T-helper 1 cell treated with Interleukin-12 subunit alpha and Interleukin-12 subunit beta and Interleukin-4 antibody, amounts not matched to agents 30 μg/mL and 1 μg/mL, for 36 hours (primary cell): ENCODE data around the gene SND1.

Experiments used
- H3K27ac Mint-ChIP-seq: one replicate; pipeline ENCODE4 v1.8.0; 2021; ENCODE audit warnings: mild to moderate bottlenecking, mixed read lengths
- H3K27me3 Mint-ChIP-seq: one replicate; pipeline ENCODE4 v1.8.0; 2021; ENCODE audit warnings: low read depth, mixed read lengths
- H3K36me3 Mint-ChIP-seq: one replicate; pipeline ENCODE4 v1.8.0; 2021; ENCODE audit warnings: low read depth, mixed read lengths
- H3K4me1 Mint-ChIP-seq: one replicate; pipeline ENCODE4 v1.8.0; 2021; ENCODE audit warnings: low read depth, mixed read lengths
- H3K4me3 Mint-ChIP-seq: one replicate; pipeline ENCODE4 v1.8.0; 2021; ENCODE audit warnings: mild to moderate bottlenecking, moderate library complexity, mixed read lengths
- H3K9me3 Mint-ChIP-seq: one replicate; pipeline ENCODE4 v1.8.0; 2021; ENCODE audit warnings: mixed read lengths

Gene SND1

DNA sequence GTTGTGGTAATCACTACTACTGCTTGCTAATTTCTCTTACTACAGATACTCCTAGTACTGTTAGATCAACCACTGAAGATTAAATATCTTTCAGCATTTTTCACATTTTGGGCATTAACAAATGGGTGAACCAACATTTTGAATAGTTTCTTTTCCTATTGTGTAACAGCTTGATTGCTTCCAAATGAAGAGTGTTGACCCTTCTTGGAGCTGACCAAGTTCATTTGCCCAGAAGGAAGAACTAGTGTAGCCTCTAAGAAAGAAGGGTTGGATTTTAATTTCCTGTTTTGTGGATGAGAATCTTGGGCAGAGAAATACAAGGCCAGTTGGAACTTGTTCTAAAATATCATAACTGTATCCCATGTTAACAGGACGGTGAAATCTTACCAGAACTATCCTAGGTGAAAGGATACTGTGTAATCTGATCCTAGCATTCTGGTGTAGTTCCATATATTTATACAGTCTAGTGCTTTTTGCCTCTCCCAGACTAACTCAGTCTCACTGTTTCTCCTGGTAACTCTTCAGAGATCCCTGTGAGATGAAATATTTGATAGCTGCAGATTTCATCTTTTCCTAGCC, 37.3 kb downstream of the SND1 start:
- no peak overlapping the region for H3K4me3 Mint-ChIP-seq
- no peaks in the 10 kb centered on the region for H3K27me3 Mint-ChIP-seq
- peaks cover 43% of the 10 kb centered on the region for H3K36me3 Mint-ChIP-seq
- peaks cover 25% of the 10 kb centered on the region for H3K4me1 Mint-ChIP-seq
- H3K9me3 Mint-ChIP-seq = no peaks in the 10 kb centered on the region
- no peak overlapping the region for H3K27ac Mint-ChIP-seq

DNA sequence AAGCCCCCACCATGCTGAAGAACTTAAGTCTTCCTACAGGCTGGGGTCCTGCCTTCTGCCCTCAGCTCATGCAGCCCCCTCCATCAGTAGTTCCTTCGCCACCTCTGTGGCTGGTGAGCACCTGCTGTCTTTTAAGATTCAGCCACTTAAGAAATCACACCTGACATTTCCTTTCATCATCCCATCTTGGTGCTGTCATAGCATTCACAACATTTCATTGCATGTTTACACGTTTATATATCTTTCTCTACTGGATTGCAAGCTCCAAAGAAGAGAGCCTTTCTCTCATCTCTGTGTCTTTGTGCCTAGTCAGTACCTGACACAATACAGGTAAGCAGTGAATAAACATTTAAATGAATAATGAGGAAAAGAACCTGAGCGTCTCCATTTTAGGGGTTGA, 38.3 kb downstream of the SND1 start:
- H3K27ac Mint-ChIP-seq = no peak overlapping the region
- H3K9me3 Mint-ChIP-seq = no peaks in the 10 kb centered on the region
- H3K27me3 Mint-ChIP-seq = no peaks in the 10 kb centered on the region
- no peak overlapping the region for H3K4me3 Mint-ChIP-seq
- peaks cover 50% of the 10 kb centered on the region for H3K36me3 Mint-ChIP-seq
- peaks cover 16% of the 10 kb centered on the region for H3K4me1 Mint-ChIP-seq

DNA sequence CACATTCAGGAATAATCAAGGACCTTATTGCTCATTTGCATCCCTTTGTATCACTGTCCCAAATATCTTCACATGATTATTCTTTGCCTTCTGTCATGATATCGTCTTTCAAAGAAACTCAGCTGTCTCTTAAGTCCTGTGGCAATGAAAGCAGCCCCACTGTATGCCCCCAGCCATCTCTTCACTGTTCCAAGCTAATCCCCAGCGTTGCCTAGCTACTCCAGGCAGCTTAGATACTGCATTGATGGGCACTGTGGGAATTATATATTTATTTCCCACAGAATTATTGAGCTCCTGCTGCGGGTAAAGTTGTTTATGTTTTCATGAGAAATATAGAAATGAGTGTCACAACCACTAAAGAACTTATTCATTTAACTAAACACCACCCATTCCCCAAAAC, 38.8 kb downstream of the SND1 start:
- Mint-ChIP-seq H3K4me3 (no peak overlapping the region), H3K9me3 (no peaks in the 10 kb centered on the region), H3K27me3 (no peaks in the 10 kb centered on the region), H3K27ac (no peak overlapping the region), H3K36me3 (peaks cover 55% of the 10 kb centered on the region), H3K4me1 (peaks cover 11% of the 10 kb centered on the region)

DNA sequence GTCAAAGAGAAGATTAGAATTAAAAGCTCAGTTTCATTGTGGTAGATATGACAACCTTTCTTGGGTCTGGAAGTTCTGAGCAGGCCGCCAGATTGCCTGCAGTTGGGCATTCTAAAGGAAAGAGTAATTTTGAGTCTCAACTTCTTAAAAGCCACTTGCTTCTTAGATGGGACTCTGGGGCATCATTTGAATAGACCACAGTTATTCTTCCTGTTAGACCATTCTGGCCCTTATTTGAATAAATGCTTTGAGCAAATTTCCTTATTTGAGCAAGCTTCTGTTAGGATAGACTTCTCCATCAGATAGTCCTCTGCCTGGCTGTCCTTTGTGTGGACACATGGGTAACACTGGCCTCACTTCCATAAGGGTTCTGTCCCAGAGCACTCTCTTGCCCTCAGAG, 40.2 kb downstream of the SND1 start:
- Mint-ChIP-seq H3K36me3 (peaks cover 53% of the 10 kb centered on the region), H3K4me3 (no peak overlapping the region), H3K9me3 (no peaks in the 10 kb centered on the region), H3K27me3 (no peaks in the 10 kb centered on the region), H3K4me1 (peaks cover 10% of the 10 kb centered on the region), H3K27ac (no peak overlapping the region)

DNA sequence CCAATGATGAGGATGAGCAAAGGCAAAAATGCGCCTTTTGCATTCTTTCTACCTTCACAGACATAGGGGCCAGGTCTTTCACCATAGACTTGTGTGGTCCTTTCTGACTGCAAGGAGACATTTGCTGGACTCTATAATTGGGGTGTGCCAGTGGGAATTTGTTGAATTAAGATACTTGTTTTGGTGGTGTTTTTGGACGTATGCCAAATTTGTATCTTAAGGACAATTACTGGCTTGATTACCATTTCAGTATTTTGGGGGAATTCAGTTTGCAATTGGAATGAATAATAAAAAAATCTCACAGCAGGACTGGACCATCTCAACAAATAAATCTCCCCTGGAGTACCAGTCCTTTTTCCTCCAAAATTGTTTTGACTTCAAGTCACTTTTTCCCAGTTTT, 47.9 kb downstream of the SND1 start:
- H3K4me3 Mint-ChIP-seq = no peak overlapping the region
- no peaks in the 10 kb centered on the region for H3K9me3 Mint-ChIP-seq
- H3K27me3 Mint-ChIP-seq = no peaks in the 10 kb centered on the region
- H3K36me3 Mint-ChIP-seq = peaks cover 46% of the 10 kb centered on the region
- no peaks in the 10 kb centered on the region for H3K4me1 Mint-ChIP-seq
- no peak overlapping the region for H3K27ac Mint-ChIP-seq

DNA sequence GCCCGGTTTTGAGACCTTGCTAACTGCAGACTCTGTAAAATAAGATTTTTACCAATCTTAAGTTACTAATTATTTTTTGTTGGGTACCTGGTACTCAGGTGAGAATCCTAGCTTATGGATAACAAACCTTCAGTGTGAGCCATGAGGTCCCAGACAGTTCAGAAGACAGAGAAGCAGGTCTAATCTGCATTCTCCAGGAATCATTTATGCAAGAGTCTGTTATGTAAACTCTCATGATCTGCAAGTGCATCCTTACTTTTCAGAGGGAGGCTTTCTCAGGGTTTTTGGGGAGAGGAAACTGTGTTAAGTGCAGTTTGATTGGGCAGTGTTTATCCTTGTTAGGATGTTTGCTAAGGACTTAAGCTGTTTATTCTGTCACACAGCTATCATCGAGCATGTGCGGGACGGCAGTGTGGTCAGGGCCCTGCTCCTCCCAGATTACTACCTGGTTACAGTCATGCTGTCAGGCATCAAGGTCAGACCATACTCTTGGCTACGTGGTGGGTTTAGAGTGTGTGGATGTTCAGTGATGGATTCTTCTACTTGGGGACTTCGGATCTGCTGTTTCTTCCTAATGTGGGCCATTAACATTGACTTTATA, 50.2 kb downstream of the SND1 start:
- Mint-ChIP-seq H3K27ac (no peak overlapping the region), H3K27me3 (no peaks in the 10 kb centered on the region), H3K4me3 (no peak overlapping the region), H3K9me3 (no peaks in the 10 kb centered on the region), H3K36me3 (peaks cover 40% of the 10 kb centered on the region), H3K4me1 (no peaks in the 10 kb centered on the region)

DNA sequence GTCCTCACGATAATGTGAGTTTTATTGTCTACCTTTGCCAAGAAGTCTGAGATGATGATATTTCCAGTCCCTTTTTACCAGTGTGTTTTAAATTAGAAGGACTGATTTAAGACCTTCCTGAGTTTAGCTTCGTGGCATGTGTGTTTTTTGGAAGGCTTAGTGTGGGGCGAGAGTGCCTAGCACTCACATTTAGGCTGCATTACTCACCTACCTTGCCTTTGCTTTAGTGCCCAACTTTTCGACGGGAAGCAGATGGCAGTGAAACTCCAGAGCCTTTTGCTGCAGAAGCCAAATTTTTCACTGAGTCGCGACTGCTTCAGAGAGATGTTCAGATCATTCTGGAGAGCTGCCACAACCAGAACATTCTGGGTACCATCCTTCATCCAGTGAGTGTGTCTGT, 50.9 kb downstream of the SND1 start:
- Mint-ChIP-seq H3K9me3 (no peaks in the 10 kb centered on the region), H3K27me3 (no peaks in the 10 kb centered on the region), H3K4me3 (no peak overlapping the region), H3K4me1 (no peaks in the 10 kb centered on the region), H3K36me3 (peaks cover 39% of the 10 kb centered on the region), H3K27ac (no peak overlapping the region)

DNA sequence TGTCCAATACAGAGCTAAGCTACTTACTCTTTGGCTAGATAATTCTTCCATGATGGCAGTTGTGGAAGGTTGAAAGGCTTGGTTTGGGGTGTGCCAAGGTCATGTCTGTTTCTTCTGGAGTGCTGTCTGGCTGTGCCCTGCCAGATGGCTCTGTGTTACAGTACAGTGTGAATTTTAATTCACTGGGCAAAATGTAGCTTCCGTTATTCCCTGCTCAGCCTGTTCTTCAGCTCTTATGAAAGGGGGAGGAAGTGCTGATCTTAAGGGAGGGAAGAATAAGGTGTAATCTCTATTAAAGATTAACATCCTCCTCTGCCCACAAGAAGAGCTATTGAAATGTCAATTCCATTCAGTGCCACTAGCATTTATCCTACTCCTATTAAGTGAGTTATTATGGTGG, 52.2 kb downstream of the SND1 start:
- no peak overlapping the region for H3K4me3 Mint-ChIP-seq
- peaks cover 44% of the 10 kb centered on the region for H3K36me3 Mint-ChIP-seq
- H3K4me1 Mint-ChIP-seq = no peaks in the 10 kb centered on the region
- H3K27me3 Mint-ChIP-seq = no peaks in the 10 kb centered on the region
- no peaks in the 10 kb centered on the region for H3K9me3 Mint-ChIP-seq
- no peak overlapping the region for H3K27ac Mint-ChIP-seq

DNA sequence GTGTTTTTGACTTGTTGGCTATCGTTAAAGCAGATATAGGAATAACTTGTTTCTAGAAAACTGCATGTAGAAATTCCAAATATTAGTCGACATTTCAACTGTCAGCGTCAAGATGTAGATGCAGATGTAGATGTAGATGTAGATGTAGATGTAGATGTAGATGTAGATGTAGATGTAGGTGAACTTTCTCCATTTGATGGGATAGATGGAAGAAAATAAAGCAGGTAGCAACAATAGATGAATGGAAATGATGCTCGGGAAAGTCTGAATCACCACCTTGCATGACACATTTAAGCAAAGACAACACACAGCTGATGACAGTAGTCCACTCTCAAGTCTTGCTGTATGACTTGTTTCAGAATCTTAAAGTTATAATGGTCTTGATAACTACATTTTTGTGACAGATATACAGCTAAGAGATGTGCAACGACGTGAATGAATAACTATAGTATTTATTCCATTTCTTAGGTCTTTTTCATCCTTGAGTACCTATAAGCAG, 53.5 kb downstream of the SND1 start:
- Mint-ChIP-seq H3K9me3 (peaks cover under 1% of the 10 kb centered on the region), H3K4me1 (no peaks in the 10 kb centered on the region), H3K4me3 (no peak overlapping the region), H3K27ac (no peak overlapping the region), H3K27me3 (no peaks in the 10 kb centered on the region), H3K36me3 (peaks cover 50% of the 10 kb centered on the region)

DNA sequence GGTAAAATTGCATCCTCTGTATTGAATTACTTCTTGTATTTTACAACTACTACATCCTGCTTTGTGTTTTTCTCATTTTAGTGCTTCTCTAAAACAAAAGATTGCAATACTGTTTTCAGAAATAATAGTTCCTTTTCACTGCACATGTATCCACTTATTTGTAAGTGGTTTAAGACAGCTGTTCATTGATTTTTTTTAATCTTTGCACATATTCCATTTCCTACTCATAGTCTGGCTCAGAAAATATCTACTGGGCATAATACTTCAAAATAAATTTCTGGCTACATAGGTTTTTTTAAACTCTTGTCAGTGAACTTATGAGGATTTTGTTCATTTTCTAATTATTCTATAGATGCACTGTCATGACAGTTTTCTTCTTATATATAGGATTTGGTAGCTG, 54.8 kb downstream of the SND1 start:
- Mint-ChIP-seq H3K9me3 (peaks cover 13% of the 10 kb centered on the region), H3K27me3 (no peaks in the 10 kb centered on the region), H3K36me3 (peaks cover 56% of the 10 kb centered on the region), H3K4me1 (no peaks in the 10 kb centered on the region), H3K27ac (no peak overlapping the region), H3K4me3 (no peak overlapping the region)

DNA sequence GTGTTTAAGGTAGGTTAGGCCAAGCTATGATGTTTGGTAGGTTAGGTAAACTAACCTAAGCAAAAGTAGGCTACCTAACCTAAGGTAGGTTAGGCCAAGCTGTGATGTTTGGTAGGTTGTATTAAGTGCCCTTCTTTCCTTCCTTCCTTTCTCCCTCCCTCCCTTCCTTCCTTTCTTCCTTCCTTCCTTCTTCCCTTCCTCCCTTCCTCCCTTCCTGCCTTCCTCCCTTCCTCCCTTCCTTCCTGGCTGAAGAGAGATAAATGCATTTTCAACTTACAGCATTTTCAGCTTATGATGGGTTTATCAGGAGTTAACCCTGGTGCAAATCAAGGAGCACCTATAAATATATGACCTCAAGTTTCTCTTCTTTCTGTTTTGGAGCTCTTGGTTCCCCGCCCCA, 56.2 kb downstream of the SND1 start:
- Mint-ChIP-seq H3K4me1 (no peaks in the 10 kb centered on the region), H3K36me3 (peaks cover 62% of the 10 kb centered on the region), H3K9me3 (peaks cover 16% of the 10 kb centered on the region), H3K27me3 (no peaks in the 10 kb centered on the region), H3K27ac (no peak overlapping the region), H3K4me3 (no peak overlapping the region)

DNA sequence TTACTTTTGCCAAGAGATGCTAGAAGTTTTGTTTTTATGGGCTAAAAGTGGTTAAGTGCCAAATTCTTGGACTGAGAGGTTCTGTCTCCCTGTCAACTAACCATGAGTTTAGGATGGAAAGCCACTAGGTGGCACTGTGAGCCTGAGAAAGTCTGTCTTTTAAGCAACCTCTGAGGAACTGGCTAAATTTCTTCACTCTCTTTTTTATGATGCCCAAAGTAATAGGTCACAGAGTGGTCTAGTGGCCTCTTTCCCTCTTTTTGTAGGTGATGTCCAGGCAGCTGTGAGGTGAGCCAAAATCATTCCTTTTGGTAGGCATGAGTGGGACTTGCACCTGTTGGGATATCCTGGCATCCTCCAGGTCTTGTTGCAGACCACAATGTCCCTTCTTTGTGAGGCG, 56.8 kb downstream of the SND1 start:
- H3K9me3 Mint-ChIP-seq = peaks cover 16% of the 10 kb centered on the region
- no peaks in the 10 kb centered on the region for H3K27me3 Mint-ChIP-seq
- peaks cover 65% of the 10 kb centered on the region for H3K36me3 Mint-ChIP-seq
- H3K27ac Mint-ChIP-seq = no peak overlapping the region
- H3K4me1 Mint-ChIP-seq = no peaks in the 10 kb centered on the region
- H3K4me3 Mint-ChIP-seq = no peak overlapping the region

DNA sequence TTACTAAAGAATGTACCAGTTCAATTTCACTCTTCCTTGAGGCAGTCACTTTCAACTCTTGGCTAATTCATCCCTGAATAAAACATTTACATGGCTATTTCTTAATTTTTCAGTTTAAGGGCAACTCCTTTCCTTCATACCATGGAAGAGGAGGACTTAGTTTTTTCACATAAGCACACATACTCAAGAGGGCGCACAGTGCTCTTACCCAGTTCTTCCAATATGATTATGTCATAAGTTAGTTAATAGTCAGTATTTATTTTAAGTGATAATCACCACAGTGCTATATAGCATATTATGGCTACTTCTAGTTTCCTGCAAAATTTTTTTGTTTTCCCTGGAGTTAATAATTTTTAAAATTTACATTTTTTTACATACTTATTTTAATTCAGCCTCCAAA, 58.6 kb downstream of the SND1 start:
- Mint-ChIP-seq H3K4me3 (no peak overlapping the region), H3K27me3 (no peaks in the 10 kb centered on the region), H3K36me3 (peaks cover 66% of the 10 kb centered on the region), H3K27ac (no peak overlapping the region), H3K9me3 (peaks cover 16% of the 10 kb centered on the region), H3K4me1 (peaks cover 2% of the 10 kb centered on the region)

DNA sequence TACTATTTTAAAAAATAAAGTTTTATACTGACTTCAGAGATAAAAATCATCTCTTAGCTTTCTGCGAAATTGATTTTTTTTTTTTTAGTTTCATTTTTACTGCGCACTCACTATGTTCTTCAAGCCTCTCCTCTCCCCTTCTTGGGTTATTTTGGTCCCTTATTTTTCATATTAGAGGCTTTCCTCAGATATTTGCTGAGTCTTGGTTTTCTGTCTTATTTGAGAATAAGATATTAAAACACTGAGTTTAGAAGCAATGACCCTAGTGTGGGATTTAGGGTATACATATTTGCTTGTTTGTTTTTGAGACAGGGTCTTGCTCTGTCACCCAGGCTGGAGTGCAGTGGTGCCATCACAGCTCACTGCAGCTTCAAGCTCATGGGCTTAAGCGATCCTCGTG, 59.9 kb downstream of the SND1 start:
- Mint-ChIP-seq H3K27ac (no peak overlapping the region), H3K4me1 (peaks cover 5% of the 10 kb centered on the region), H3K9me3 (peaks cover 16% of the 10 kb centered on the region), H3K27me3 (no peaks in the 10 kb centered on the region), H3K4me3 (no peak overlapping the region), H3K36me3 (peaks cover 70% of the 10 kb centered on the region)

DNA sequence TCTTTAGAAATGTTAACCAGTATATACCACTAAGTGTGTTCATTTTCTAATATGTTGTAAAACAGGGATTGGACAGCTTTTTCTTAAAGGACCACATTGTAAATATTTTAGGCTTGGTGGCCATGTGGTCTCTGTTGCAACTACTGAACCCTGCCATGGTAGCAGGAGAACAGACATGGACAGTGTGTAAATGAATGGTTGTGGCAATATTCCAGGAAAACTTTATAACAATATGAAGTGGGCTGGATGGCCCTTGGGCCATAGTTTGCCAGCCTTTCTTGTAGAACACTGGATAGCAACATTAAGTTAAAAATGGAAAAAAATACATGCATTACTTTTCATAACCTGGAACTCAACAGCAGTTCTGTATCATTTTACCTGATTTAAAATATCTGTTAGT, 61.0 kb downstream of the SND1 start:
- H3K36me3 Mint-ChIP-seq = peaks cover 69% of the 10 kb centered on the region
- H3K4me1 Mint-ChIP-seq = peaks cover 8% of the 10 kb centered on the region
- H3K9me3 Mint-ChIP-seq = peaks cover 16% of the 10 kb centered on the region
- H3K27me3 Mint-ChIP-seq = no peaks in the 10 kb centered on the region
- H3K4me3 Mint-ChIP-seq = no peak overlapping the region
- H3K27ac Mint-ChIP-seq = no peak overlapping the region

DNA sequence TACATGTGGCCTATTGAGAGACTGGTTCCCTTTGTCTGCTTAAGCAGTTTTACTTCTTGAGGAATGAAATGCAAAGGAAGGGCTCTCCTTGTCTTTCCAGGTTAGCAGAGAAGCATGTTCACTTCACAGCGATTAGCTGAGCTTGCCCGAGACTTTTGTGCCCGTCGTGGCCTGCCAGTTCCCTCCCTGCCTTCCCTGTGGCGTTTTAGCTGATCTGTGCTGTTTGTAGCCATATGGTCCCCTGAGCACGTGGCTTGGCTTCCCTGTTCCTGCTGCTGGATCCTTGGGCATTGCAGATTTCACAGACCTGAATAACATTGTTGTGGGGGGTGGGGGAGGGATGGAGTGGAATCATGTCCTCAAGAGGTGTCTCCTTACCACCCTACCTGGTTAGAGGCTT, 61.8 kb downstream of the SND1 start:
- Mint-ChIP-seq H3K4me1 (peaks cover 8% of the 10 kb centered on the region), H3K9me3 (peaks cover 16% of the 10 kb centered on the region), H3K27ac (no peak overlapping the region), H3K4me3 (no peak overlapping the region), H3K27me3 (no peaks in the 10 kb centered on the region), H3K36me3 (peaks cover 68% of the 10 kb centered on the region)
